Tibial nerve (tissue), 4 donors: ENCODE measurements around the gene AKR1C2.
"Not testable (repeated sequence)": the region's sequence is repeated elsewhere in the genome, so short reads cannot be mapped to it uniquely, and the experiment has no call there.

Experiments used
- EP300 ChIP-seq, 2 donors: sonication (generic); formaldehyde crosslinking; IDR thresholded peaks; one replicate each; pipeline ENCODE4 v1.6.1; 2017; ENCODE audit warnings: antibody characterized with exemption in 2 of 2, mild to moderate bottlenecking in 1 of 2
- POLR2A ChIP-seq, 2 donors: fragments of 450-650 bp; IDR thresholded peaks; one replicate each; pipeline ENCODE4 v1.6.1; 2017; ENCODE audit warnings: antibody characterized with exemption in 2 of 2, mild to moderate bottlenecking in 2 of 2, moderate library complexity in 2 of 2
- TF ChIP-seq, protein P1 (sequence below), 5 experiments: fragments of 200-600 bp in 3 of 5; fragments of 450-650 bp in 2 of 5; sonication (generic) in 3 of 5; IDR thresholded peaks; one replicate each; pipeline ENCODE4 v1.5.1; 2016 to 2019; ENCODE audit warnings: antibody characterized with exemption in 5 of 5, mild to moderate bottlenecking in 3 of 5, moderate library complexity in 2 of 5

- not testable (repeated sequence) for TF ChIP-seq EP300, POLR2A (IDR thresholded peaks at IDR 0.05)
- TF ChIP-seq, protein P1, sequence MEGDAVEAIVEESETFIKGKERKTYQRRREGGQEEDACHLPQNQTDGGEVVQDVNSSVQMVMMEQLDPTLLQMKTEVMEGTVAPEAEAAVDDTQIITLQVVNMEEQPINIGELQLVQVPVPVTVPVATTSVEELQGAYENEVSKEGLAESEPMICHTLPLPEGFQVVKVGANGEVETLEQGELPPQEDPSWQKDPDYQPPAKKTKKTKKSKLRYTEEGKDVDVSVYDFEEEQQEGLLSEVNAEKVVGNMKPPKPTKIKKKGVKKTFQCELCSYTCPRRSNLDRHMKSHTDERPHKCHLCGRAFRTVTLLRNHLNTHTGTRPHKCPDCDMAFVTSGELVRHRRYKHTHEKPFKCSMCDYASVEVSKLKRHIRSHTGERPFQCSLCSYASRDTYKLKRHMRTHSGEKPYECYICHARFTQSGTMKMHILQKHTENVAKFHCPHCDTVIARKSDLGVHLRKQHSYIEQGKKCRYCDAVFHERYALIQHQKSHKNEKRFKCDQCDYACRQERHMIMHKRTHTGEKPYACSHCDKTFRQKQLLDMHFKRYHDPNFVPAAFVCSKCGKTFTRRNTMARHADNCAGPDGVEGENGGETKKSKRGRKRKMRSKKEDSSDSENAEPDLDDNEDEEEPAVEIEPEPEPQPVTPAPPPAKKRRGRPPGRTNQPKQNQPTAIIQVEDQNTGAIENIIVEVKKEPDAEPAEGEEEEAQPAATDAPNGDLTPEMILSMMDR (IDR thresholded peaks at IDR 0.05) = not testable (repeated sequence)
These were observed 28.8 kb upstream of the AKR1C2 start for GRCh38 chr10:5032444-5032843.
